ENCODE measurements around the gene ZNHIT2.

The ZNHIT2 gene

GRCh38 chr11:65156256-65156655, 38.8 kb upstream of the ZNHIT2 start:
- no peak overlapping the region for H2BK5ac ChIP-seq (ENCODE audit: low read depth, low read length, poor library complexity, severe bottlenecking)
- H3K23ac ChIP-seq (ENCODE audit: low read length in 2 of 2): no peak overlapping the region
- no peak overlapping the region for H3K27ac ChIP-seq (ENCODE audit: low read length, poor library complexity, severe bottlenecking)
- H2BK15ac ChIP-seq (ENCODE audit: low read depth, poor library complexity, severe bottlenecking): no peak overlapping the region
- no peak overlapping the region for H2AK5ac ChIP-seq (ENCODE audit: low read length, severe bottlenecking)
- H3K27me3 ChIP-seq (ENCODE audit: control insufficient read depth in 1 of 2, insufficient read depth in 1 of 2, low read length in 2 of 2): peaks cover 0 to 3% of the 10 kb centered on the region in 2 experiments
- no peak overlapping the region for H2BK120ac ChIP-seq (ENCODE audit: low read depth, low read length)
- WGBS: 100% methylated on average over 3 of the region's 3 CpGs
- H4K91ac ChIP-seq (ENCODE audit: low read length): no peak overlapping the region
- DNase-seq: no peak
- H3K9ac ChIP-seq (ENCODE audit: low read length): no peak overlapping the region
- H3K4ac ChIP-seq (ENCODE audit: low read depth in 1 of 2, low read length in 2 of 2): no peak overlapping the region
- H3K4me1 ChIP-seq (ENCODE audit: control insufficient read depth, insufficient read depth, low read depth, low read length): no peaks in the 10 kb centered on the region
- H2AFZ ChIP-seq (ENCODE audit: low read depth, low read length): no peak overlapping the region
- H4K8ac ChIP-seq (ENCODE audit: low read length): no peak overlapping the region
- H3K4me3 ChIP-seq (ENCODE audit: insufficient read depth in 1 of 2, low read depth in 1 of 2, low read length in 2 of 2): no peak overlapping the region
- H3K18ac ChIP-seq (ENCODE audit: low read depth in 1 of 2, low read length in 2 of 2): no peak overlapping the region
- no peaks in the 10 kb centered on the region for H3K36me3 ChIP-seq (ENCODE audit: control insufficient read depth in 1 of 2, insufficient read depth in 2 of 2, low read depth in 1 of 2, low read length in 2 of 2)
- H3K9me3 ChIP-seq (ENCODE audit: control insufficient read depth, low read length): no peaks in the 10 kb centered on the region
- H2BK12ac ChIP-seq (ENCODE audit: low read length in 2 of 2): no peak overlapping the region
- no peak overlapping the region for H3K4me2 ChIP-seq (ENCODE audit: low read length, poor library complexity, severe bottlenecking)
- no peak overlapping the region for H3K14ac ChIP-seq (ENCODE audit: low read length in 2 of 2)
- H3K79me1 ChIP-seq (replicated peaks; ENCODE audit: low read length, poor library complexity, severe bottlenecking): no peaks in the 10 kb centered on the region

GRCh38 chr11:65152122-65152521, 34.6 kb upstream of the ZNHIT2 start:
- no peak overlapping the region for H2AFZ ChIP-seq (ENCODE audit: low read depth, low read length)
- no peak overlapping the region for H2BK5ac ChIP-seq (ENCODE audit: low read depth, low read length, poor library complexity, severe bottlenecking)
- no peak overlapping the region for H3K14ac ChIP-seq (ENCODE audit: low read length in 2 of 2)
- H3K4me3 ChIP-seq (ENCODE audit: insufficient read depth in 1 of 2, low read depth in 1 of 2, low read length in 2 of 2): no peak overlapping the region
- peak; percentile 14 for DNase-seq
- H3K4ac ChIP-seq (ENCODE audit: low read depth in 1 of 2, low read length in 2 of 2): no peak overlapping the region
- no peak overlapping the region for H3K4me2 ChIP-seq (ENCODE audit: low read length, poor library complexity, severe bottlenecking)
- H3K27me3 ChIP-seq (ENCODE audit: control insufficient read depth in 1 of 2, insufficient read depth in 1 of 2, low read length in 2 of 2): no peaks in the 10 kb centered on the region
- H3K79me1 ChIP-seq (replicated peaks; ENCODE audit: low read length, poor library complexity, severe bottlenecking): no peaks in the 10 kb centered on the region
- peaks cover 9% of the 10 kb centered on the region for H3K4me1 ChIP-seq (ENCODE audit: control insufficient read depth, insufficient read depth, low read depth, low read length)
- H3K36me3 ChIP-seq (ENCODE audit: control insufficient read depth in 1 of 2, insufficient read depth in 2 of 2, low read depth in 1 of 2, low read length in 2 of 2): no peaks in the 10 kb centered on the region
- no peak overlapping the region for H3K23ac ChIP-seq (ENCODE audit: low read length in 2 of 2)
- WGBS: 84% methylated on average over 2 of the region's 2 CpGs
- H3K18ac ChIP-seq (ENCODE audit: low read depth in 1 of 2, low read length in 2 of 2): no peak overlapping the region
- H3K27ac ChIP-seq (ENCODE audit: low read length, poor library complexity, severe bottlenecking): no peak overlapping the region
- no peak overlapping the region for H2BK12ac ChIP-seq (ENCODE audit: low read length in 2 of 2)
- H2AK5ac ChIP-seq (ENCODE audit: low read length, severe bottlenecking): no peak overlapping the region
- no peak overlapping the region for H2BK15ac ChIP-seq (ENCODE audit: low read depth, poor library complexity, severe bottlenecking)
- H3K9ac ChIP-seq (ENCODE audit: low read length): no peak overlapping the region
- peaks cover 3% of the 10 kb centered on the region for H3K9me3 ChIP-seq (ENCODE audit: control insufficient read depth, low read length)
- no peak overlapping the region for H2BK120ac ChIP-seq (ENCODE audit: low read depth, low read length)
- no peak overlapping the region for H4K91ac ChIP-seq (ENCODE audit: low read length)
- no peak overlapping the region for H4K8ac ChIP-seq (ENCODE audit: low read length)

GRCh38 chr11:65151331-65151899, 33.9 kb upstream of the ZNHIT2 start:
- no peak overlapping the region for H3K14ac ChIP-seq (ENCODE audit: low read length in 2 of 2)
- H2BK120ac ChIP-seq (ENCODE audit: low read depth, low read length): no peak overlapping the region
- H4K91ac ChIP-seq (ENCODE audit: low read length): no peak overlapping the region
- no peak for DNase-seq
- H2AFZ ChIP-seq (ENCODE audit: low read depth, low read length): no peak overlapping the region
- no peak overlapping the region for H3K27ac ChIP-seq (ENCODE audit: low read length, poor library complexity, severe bottlenecking)
- H2BK15ac ChIP-seq (ENCODE audit: low read depth, poor library complexity, severe bottlenecking): no peak overlapping the region
- 82% methylated on average over 3 of the region's 3 CpGs for WGBS
- H3K4me2 ChIP-seq (ENCODE audit: low read length, poor library complexity, severe bottlenecking): no peak overlapping the region
- H2BK5ac ChIP-seq (ENCODE audit: low read depth, low read length, poor library complexity, severe bottlenecking): no peak overlapping the region
- H3K79me1 ChIP-seq (replicated peaks; ENCODE audit: low read length, poor library complexity, severe bottlenecking): no peaks in the 10 kb centered on the region
- no peak overlapping the region for H3K23ac ChIP-seq (ENCODE audit: low read length in 2 of 2)
- H3K9ac ChIP-seq (ENCODE audit: low read length): no peak overlapping the region
- no peak overlapping the region for H4K8ac ChIP-seq (ENCODE audit: low read length)
- H3K4me3 ChIP-seq (ENCODE audit: insufficient read depth in 1 of 2, low read depth in 1 of 2, low read length in 2 of 2): no peak overlapping the region
- no peak overlapping the region for H2BK12ac ChIP-seq (ENCODE audit: low read length in 2 of 2)
- H3K9me3 ChIP-seq (ENCODE audit: control insufficient read depth, low read length): peaks cover 5% of the 10 kb centered on the region
- H3K36me3 ChIP-seq (ENCODE audit: control insufficient read depth in 1 of 2, insufficient read depth in 2 of 2, low read depth in 1 of 2, low read length in 2 of 2): no peaks in the 10 kb centered on the region
- H3K4me1 ChIP-seq (ENCODE audit: control insufficient read depth, insufficient read depth, low read depth, low read length): peaks cover 9% of the 10 kb centered on the region
- H2AK5ac ChIP-seq (ENCODE audit: low read length, severe bottlenecking): no peak overlapping the region
- H3K4ac ChIP-seq (ENCODE audit: low read depth in 1 of 2, low read length in 2 of 2): no peak overlapping the region
- H3K18ac ChIP-seq (ENCODE audit: low read depth in 1 of 2, low read length in 2 of 2): no peak overlapping the region
- no peaks in the 10 kb centered on the region for H3K27me3 ChIP-seq (ENCODE audit: control insufficient read depth in 1 of 2, insufficient read depth in 1 of 2, low read length in 2 of 2)

DNA sequence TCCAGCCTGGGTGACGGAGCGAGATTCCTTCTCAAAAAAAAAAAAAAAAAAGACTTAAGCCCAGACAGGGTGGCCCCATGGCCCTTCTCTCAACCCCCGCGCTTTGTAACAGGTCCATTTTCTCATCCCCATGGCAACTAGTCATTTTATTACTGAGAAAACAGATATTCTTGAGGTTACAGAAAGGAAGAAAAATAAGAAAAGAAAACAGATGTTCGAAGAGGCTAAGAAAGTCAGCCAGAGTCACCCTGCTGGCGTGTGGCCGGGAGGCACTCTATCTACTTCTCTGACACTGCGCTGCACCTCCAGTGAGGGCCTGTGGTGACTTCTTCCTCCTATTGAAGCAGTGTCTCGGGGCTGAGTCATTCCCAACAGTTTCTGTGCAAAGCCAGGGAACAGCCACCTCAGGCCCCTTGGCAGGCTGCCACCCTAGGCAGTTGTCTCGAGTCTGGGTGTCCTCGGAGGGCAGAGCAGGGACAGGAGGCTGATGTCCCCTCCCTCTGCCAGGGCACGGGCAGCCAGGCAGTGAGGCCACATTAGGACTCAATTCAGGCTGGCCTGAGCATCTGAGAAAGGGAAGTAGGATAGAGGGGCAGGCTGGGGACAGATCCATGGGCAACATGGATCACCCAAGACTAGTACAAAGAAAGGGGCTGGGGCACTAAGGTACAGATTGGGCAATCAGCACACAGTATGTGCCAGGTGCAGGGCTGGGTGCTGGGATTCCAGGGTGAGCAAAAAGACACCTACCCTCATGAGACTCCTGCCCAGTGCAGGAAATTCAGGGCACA, 33.2 kb upstream of the ZNHIT2 start:
- Histone ChIP-seq H3K9me3 (ENCODE audit: control insufficient read depth, low read length) (peaks cover 5% of the 10 kb centered on the region), H2BK5ac (ENCODE audit: low read depth, low read length, poor library complexity, severe bottlenecking) (no peak overlapping the region), H4K8ac (ENCODE audit: low read length) (peak overlapping the region; percentile 35), H2BK12ac (ENCODE audit: low read length in 2 of 2) (peak overlapping the region in 1 of 2 experiments; percentile 87), H2AK5ac (ENCODE audit: low read length, severe bottlenecking) (no peak overlapping the region), H3K14ac (ENCODE audit: low read length in 2 of 2) (peak overlapping the region in 1 of 2 experiments; percentile 35), H3K79me1 (replicated peaks; ENCODE audit: low read length, poor library complexity, severe bottlenecking) (no peaks in the 10 kb centered on the region), H3K4me1 (ENCODE audit: control insufficient read depth, insufficient read depth, low read depth, low read length) (peaks cover 9% of the 10 kb centered on the region), H4K91ac (ENCODE audit: low read length) (peak overlapping the region; percentile 36), H3K4ac (ENCODE audit: low read depth in 1 of 2, low read length in 2 of 2) (peak overlapping the region in 1 of 2 experiments; percentile 40), H2BK15ac (ENCODE audit: low read depth, poor library complexity, severe bottlenecking) (no peak overlapping the region), H3K4me2 (ENCODE audit: low read length, poor library complexity, severe bottlenecking) (peak overlapping the region; percentile 24), H2AFZ (ENCODE audit: low read depth, low read length) (peak overlapping the region; percentile 54), H3K18ac (ENCODE audit: low read depth in 1 of 2, low read length in 2 of 2) (peak overlapping the region in 1 of 2 experiments; percentile 86), H3K23ac (ENCODE audit: low read length in 2 of 2) (no peak overlapping the region), H3K27ac (ENCODE audit: low read length, poor library complexity, severe bottlenecking) (peak overlapping the region; percentile 6), H3K36me3 (ENCODE audit: control insufficient read depth in 1 of 2, insufficient read depth in 2 of 2, low read depth in 1 of 2, low read length in 2 of 2) (no peaks in the 10 kb centered on the region), H3K27me3 (ENCODE audit: control insufficient read depth in 1 of 2, insufficient read depth in 1 of 2, low read length in 2 of 2) (peaks cover 0 to under 1% of the 10 kb centered on the region in 2 experiments), H3K4me3 (ENCODE audit: insufficient read depth in 1 of 2, low read depth in 1 of 2, low read length in 2 of 2) (peak overlapping the region in 1 of 2 experiments; percentile 56), H3K9ac (ENCODE audit: low read length) (peak overlapping the region; percentile 69), H2BK120ac (ENCODE audit: low read depth, low read length) (no peak overlapping the region)
- WGBS: 42% methylated on average over 10 of the region's 12 CpGs
- DNase-seq: peak; percentile 93

All from mesenchymal stem cell (in vitro differentiated cells and primary cell).